GM12801 (cell line): ENCODE results near the gene AK5.

Experiments
- TF ChIP-seq, protein P1 (sequence below): IDR thresholded peaks from one replicate; pipeline ENCODE4 v1.5.1; 2011; ENCODE audit warnings: control low read depth; ENCODE audit not compliant: insufficient read length; ENCODE audit errors: extremely low read depth

AK5 gene

DNA sequence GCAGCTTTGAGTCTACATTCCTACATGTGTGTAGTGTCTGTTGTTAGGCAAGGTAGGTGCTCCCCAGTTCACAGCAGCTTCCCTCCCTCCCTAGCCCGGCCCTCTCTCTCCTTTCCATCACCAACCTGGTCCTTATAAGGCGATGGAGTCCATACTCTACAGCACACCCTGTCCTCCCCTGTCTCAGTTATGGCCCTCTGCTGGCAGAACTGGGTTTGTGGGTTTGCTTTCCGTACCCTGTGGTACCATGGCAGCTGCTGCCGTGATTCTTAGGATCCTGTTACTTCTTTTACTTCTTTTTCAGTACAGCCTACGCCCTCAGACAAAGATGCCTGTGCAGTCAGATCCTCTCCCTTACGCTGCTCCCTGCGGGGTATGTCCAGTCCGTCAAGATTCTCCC is 31.7 kb downstream of the AK5 start:
- TF ChIP-seq, protein P1, sequence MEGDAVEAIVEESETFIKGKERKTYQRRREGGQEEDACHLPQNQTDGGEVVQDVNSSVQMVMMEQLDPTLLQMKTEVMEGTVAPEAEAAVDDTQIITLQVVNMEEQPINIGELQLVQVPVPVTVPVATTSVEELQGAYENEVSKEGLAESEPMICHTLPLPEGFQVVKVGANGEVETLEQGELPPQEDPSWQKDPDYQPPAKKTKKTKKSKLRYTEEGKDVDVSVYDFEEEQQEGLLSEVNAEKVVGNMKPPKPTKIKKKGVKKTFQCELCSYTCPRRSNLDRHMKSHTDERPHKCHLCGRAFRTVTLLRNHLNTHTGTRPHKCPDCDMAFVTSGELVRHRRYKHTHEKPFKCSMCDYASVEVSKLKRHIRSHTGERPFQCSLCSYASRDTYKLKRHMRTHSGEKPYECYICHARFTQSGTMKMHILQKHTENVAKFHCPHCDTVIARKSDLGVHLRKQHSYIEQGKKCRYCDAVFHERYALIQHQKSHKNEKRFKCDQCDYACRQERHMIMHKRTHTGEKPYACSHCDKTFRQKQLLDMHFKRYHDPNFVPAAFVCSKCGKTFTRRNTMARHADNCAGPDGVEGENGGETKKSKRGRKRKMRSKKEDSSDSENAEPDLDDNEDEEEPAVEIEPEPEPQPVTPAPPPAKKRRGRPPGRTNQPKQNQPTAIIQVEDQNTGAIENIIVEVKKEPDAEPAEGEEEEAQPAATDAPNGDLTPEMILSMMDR = no peak

DNA sequence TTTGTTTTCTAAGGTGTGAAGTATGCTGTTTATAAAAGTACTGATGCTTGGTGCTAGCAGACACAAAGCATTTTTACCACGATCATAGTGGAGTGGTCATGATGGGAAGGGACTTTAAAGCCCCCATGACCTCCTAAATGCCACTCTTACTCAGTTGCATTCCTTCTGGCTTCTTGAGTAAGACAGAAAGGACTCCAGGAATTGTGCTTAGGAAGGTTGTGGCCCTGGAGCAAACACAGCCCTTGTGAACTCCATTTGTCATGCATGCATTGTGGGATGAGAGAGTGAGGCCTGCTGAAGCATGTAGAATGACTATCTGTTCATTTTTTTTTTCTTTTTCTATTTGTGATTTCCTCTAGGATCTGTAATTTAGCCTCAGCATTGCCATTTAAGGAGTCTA is 34.2 kb downstream of the AK5 start:
- TF ChIP-seq, protein P1 = no peak

DNA sequence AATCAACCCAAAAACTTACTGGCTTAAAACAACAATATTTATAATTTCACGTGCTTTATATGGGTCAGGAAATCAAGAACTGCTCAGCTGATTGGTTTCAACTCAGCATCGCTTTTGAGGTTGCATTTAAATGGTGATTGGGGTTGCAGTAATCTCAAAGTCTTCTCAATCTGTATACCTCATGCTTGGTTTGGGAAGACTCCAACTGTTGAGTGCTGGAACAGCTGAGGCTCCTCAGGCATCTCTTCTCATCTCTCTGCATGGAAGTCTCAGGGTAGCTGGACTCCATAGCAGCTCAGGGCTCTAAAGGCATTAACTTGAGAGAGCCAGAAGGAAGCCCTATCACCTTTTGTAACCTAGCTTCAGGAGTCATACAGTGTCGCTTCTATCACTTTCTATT is 35.1 kb downstream of the AK5 start:
- TF ChIP-seq, protein P1 = no peak

DNA sequence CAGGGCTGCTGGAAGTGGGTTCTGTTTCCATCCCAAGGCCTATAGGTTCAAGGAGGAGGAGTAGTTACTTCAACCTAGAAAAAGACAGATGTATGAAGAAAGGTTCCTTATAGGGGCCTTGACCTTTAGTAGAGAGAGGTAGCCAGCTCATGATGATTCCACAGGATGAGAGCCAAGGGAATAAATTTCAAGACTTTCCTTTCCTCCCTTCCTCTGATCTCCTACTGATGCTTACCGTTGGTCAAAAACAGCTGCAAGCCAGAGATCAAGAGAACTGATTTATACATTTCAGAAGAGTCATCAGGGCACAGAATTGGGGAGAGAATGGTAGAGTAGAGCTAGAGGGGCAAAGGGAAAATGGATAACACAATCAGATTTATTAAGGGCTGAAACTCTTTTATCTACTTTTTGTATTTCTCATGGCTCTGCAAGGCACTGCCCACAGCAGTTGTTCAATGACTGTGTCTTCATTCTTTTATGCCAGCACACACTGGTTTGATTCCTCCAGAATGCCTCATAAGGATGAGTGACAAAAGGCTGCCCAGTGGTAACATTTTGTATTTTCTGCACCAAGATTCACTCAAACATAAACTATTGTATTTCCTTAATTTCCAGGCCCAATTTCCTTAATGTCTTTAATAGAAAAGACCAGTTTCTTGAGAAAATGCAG is 37.4 kb downstream of the AK5 start:
- TF ChIP-seq, protein P1 = no peak

DNA sequence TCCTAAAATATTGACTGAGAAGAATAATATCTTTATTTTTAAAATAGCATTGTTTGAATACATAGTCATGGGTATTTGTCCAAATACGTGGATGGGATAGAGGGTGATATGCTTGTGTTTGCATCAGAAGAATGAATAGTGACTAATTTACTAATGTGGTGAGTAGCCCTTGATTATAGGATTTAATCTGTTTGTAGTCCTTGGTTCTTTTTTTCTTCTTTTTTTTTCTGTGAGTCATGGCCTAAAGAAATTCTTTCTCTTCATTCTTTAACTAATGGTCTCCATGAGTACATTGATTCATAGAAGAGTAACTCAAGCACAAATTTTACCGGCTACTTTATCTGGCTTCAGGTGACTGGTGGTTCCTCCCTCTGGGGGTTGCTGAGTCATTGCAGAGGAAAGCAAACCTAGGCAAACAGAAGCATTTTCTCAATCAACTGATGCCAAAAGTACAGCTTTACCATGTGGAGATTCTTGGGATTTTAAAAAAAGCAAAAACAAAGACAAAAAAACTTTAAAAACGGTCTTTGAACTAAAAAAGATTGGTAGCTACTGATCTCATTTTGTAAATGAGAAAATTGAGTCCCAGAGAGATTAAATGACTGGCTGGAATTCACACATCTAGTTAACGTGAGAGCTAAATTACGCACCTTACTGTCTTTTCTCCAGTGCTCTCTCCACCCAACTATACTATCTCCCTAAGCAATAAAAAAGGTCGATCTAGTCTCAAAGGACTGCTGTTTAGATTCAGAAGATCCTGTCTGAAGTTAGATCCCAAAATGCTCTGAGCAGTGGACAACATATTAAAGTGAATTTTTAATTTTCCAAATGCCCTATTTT is 40.5 kb downstream of the AK5 start:
- TF ChIP-seq, protein P1 = no peak

DNA sequence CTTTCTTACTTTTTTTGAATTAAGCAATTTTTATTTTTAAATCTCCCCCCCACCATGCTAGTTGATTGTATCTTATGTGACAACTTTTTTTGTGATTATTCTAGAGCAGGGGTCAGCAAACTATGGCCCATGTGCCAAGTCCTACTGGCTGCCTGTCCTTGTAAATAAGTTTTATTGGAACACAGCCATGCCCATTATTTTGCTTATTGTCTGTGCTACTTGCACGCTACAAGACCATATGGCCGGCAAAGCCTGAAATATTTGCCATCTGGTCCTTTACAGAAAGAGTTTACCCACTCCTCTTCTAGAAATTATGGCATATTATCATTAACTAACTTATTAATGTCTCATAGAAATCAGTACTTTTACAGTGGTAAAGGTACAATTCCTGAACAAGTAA is 51.7 kb downstream of the AK5 start:
- TF ChIP-seq, protein P1 = no peak

DNA sequence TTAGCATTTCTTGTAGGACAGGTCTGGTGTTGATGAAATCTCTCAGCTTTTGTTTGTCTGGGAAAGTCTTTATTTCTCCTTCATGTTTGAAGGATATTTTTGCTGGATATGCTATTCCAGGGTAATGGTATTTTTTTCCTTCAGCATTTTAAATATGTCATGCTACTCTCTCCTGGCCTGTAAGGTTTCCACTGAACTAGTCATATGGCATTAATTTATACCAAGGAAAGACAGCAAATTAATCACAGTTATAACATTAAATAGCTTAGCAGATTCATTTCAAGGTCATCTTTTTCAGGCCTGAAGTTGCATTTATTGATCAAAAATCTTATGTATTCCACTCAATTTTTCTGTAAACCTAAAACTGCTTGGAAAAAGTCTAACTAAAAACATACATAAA is 54.9 kb downstream of the AK5 start:
- TF ChIP-seq, protein P1 = no peak
